Stimulated activated CD8-positive, alpha-beta memory T cell treated with anti-CD3 and anti-CD28 coated beads, Interleukin-7, amount 100 ng/mL, for 48 hours (primary cell): Measurements from ENCODE around the gene NAPSA.

Experiments
- DNase-seq, 2 donors: peaks; one replicate each; pipeline ENCODE4 v3.0.0-alpha.2; 2020; ENCODE audit warnings: low read depth in 1 of 2; ENCODE audit errors: extremely low read depth in 1 of 2

NAPSA gene

GRCh38 chr19:50320051-50320450 is 45.4 kb downstream of the NAPSA start:
- DNase-seq = no peak

DNA sequence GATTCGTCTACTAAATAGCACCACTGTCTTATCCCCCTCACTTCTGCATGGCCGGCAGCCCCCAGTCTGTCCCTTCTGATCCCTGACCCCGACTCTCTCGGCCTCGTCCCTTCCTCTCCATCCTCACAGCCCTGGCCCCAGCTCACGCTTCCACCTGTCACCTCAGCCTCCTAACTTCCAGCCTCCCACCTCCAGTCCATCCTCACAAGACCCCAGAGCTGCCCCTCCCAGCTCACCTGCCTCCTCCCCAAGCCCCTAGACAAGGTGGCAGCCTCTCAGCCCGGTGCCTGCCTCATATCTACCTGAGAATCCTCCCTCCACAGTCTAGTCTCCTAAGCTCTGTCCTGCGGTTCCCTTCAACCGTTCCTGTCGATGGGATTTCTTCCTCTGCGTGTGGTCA is 46.3 kb downstream of the NAPSA start:
- DNase-seq = no peak

DNA sequence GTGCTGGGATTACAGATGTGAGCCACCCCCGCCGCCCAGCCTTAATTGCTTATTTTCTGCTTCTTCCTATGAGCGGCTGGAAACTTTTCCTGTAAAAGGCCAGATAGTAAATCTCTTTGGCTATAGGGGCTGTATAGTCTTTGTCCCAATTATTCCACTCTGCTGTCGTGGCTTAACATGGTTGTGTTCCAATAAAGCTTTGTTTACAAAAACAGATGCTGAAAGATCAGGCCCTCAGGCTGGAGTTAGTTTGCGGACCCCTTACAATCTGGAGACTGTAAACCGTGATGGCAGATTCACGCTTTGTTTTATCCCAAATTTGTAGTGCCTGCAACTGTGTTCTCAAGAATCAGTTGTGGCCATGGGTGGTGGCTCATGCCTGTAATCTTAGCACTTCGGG is 47.0 kb downstream of the NAPSA start:
- no peak for DNase-seq

GRCh38 chr19:50317115-50317514 is 48.3 kb downstream of the NAPSA start:
- no peak for DNase-seq

GRCh38 chr19:50315773-50316448 is 49.5 kb downstream of the NAPSA start:
- no peak for DNase-seq

- DNase-seq = no peak
These were observed 50.4 kb downstream of the NAPSA start for GRCh38 chr19:50314724-50315708.

DNA sequence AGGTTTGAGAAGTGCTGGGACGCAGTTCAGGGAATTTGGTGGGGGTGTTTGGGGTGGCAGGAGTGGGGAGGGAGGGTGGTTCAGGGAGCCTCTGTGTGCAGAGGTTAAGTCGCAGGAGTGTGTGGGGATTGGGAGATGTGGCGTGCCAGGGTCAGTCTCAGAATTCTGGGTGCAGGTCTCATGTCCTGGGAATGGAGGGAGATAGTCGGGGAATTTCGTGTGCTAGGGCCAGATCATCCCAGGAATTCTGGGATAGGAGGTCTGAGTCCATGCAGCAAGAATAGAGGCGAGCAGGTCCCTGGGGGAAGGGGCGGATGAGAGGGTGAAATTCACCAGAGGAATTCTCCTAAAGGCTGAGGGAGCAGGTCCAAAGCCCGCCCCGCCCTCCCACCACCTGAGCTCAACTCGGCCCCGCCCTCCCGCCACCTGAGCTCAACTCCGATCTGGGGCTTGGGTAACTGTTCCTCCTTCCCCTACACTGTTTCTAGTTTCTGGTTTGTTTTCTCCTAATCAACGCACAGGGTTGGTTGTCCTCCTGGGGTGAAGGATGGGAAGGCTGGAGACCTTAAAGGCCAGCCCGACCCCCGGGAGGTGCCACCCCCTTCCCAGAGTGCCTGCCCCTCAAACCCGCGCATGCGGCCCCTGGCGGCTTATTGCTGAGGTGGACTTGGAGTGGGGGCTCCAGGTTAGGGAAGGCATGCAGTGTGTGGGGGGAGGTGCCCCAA is 51.5 kb downstream of the NAPSA start:
- no peak for DNase-seq

GRCh38 chr19:50312967-50313811 is 52.2 kb downstream of the NAPSA start:
- DNase-seq = no peak

DNA sequence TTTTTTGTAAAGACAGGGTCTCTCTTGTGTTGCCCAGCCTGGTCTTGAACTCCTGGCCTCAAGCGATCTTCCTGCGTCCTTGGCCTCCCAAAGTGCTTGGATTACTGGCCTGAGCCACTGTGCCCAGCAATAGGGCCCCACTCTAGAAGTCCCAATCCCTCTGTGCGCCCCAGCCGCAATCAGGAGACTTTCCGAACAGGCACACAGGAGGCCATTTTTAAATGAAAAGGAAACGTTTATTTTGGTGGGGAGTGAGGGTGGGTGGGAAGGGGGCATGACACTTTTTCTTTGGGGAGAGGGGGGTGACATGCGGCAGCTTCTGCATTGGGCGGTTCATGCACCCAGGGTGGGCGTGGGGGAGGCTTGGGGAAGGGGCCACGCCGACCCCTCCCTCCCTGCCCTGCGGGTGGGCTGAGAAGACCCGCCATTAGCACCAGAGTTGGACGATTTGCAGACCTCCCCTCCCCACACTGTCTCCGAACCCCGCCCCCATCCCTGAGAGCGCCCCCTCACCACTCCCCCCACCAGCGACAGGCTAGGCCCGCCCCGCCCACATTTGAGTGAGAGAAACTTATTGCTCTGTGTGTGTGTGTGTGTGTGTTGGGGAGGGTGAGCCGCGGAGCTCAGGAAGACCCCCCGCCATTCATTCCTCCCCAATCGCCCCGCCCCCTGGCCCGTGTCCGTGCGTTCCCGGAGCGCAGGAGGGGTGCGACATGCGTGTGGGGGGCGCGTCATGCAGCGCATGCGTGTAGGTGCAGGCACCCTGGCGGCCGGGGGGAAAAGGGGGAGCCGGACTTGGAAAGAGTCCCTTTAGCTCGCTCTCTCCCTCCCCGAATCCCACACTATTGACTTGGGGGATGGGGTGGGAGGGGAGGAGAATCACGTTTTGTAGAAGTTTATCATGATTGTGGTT is 53.5 kb downstream of the NAPSA start:
- DNase-seq = no peak

- DNase-seq = no peak
These were observed 54.5 kb downstream of the NAPSA start for GRCh38 chr19:50310759-50311465.

DNA sequence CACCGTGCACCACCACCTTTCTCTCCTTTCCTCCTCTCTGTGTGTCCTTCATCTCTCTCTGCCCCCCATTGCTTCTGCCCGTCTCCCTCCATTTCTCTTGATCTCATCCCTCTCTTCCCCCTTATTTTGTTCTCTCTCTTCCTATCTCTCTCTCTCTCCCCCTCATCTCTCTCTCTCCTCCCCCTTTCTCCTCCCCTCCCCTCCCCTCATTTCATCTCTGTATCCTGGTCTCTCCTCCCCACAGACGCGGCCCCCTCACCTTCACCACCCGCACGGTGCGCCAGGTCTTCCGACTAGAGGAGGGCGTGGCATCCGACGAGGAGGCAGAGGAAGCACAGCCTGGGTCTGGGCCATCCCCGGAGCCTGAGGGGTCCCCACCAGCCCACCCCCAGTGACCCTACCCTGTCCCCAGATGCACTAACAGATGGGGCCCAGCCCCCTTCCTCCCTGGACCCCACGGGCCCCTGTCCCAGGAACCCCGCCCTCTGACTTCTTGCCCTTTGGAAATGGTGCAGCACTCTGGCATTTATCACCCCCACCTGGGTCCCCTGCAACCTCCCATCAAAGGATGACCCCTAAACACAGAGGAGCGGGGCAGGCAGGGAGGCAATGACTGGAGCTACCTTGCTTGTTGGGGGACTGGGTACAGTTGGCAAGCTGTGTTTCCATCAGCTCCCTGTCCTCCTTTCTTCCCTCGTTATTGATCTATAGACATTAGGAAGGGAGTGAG is 55.9 kb downstream of the NAPSA start:
- no peak for DNase-seq

DNA sequence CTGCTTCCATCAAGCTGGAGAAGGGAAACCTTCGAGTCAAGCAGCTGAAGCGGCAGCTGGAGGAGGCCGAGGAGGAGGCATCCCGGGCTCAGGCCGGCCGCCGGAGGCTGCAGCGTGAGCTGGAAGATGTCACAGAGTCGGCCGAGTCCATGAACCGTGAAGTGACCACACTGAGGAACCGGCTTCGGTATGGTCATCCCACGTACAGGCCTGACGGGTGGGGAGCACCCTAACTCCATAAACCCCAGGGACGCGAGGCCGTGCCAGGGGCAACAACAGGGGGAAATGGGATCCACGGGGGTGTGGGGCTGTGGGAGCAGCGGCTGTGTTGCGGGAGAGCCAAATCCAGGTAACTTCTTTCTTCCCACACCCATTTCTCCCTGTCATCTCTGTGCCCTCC is 56.4 kb downstream of the NAPSA start:
- DNase-seq = no peak
